ENCODE data around the gene PRKAR1B.
"Not testable (repeated sequence)": the region's sequence is repeated elsewhere in the genome, so short reads cannot be mapped to it uniquely, and the experiment has no call there.

PRKAR1B gene

GRCh38 chr7:756928-757560 lies 30.0 kb upstream of the PRKAR1B start:
- DNase-seq (ENCODE audit: low read depth), result no peak

- DNase-seq (ENCODE audit: low read depth), result no peak
These were observed 29.3 kb upstream of the PRKAR1B start for GRCh38 chr7:756231-756927.

GRCh38 chr7:755413-755805 lies 28.3 kb upstream of the PRKAR1B start:
- DNase-seq (ENCODE audit: low read depth), result no peak

GRCh38 chr7:754531-755412 lies 27.7 kb upstream of the PRKAR1B start:
- DNase-seq (ENCODE audit: low read depth), result no peak

- no peak for DNase-seq (ENCODE audit: low read depth)
These were observed 26.1 kb upstream of the PRKAR1B start for GRCh38 chr7:753190-753589.

- not testable (repeated sequence) for DNase-seq (ENCODE audit: low read depth)
These were observed 25.2 kb upstream of the PRKAR1B start for GRCh38 chr7:752256-752655.

- DNase-seq (ENCODE audit: low read depth), result no peak
These were observed 24.7 kb upstream of the PRKAR1B start for GRCh38 chr7:751826-752225.

- no peak for DNase-seq (ENCODE audit: low read depth)
These were observed 23.2 kb upstream of the PRKAR1B start for GRCh38 chr7:750111-750905.

- DNase-seq (ENCODE audit: low read depth), result no peak
These were observed 22.1 kb upstream of the PRKAR1B start for GRCh38 chr7:749140-749551.

- no peak for DNase-seq (ENCODE audit: low read depth)
These were observed 21.4 kb upstream of the PRKAR1B start for GRCh38 chr7:748446-748845.

- DNase-seq (ENCODE audit: low read depth), result no peak
These were observed 20.1 kb upstream of the PRKAR1B start for GRCh38 chr7:747186-747585.

- no peak for DNase-seq (ENCODE audit: low read depth)
These were observed 19.3 kb upstream of the PRKAR1B start for GRCh38 chr7:746155-747061.

- DNase-seq (ENCODE audit: low read depth), result no peak
These were observed 18.5 kb upstream of the PRKAR1B start for GRCh38 chr7:745431-746154.

- DNase-seq (ENCODE audit: low read depth), result no peak
These were observed 17.9 kb upstream of the PRKAR1B start for GRCh38 chr7:744854-745430.

GRCh38 chr7:744128-744520 lies 17.0 kb upstream of the PRKAR1B start:
- not testable (repeated sequence) for DNase-seq (ENCODE audit: low read depth)

GRCh38 chr7:743341-744127 lies 16.5 kb upstream of the PRKAR1B start:
- DNase-seq (ENCODE audit: low read depth), result not testable (repeated sequence)

- DNase-seq (ENCODE audit: low read depth), result no peak
These were observed 15.7 kb upstream of the PRKAR1B start for GRCh38 chr7:742791-743190.

GRCh38 chr7:741850-742249 lies 14.8 kb upstream of the PRKAR1B start:
- DNase-seq (ENCODE audit: low read depth), result no peak

GRCh38 chr7:741191-741671 lies 14.2 kb upstream of the PRKAR1B start:
- no peak for DNase-seq (ENCODE audit: low read depth)

Data from T follicular helper cell (primary cell).